H1 (cell line): ENCODE results near the gene LHPP. TPM values are rescaled to one million over a fixed set of nuclear protein-coding genes. Genes with fewer than 3 reads are reported as not detected.

Experiments used
- CTCF ChIA-PET: fragments of 300-600 bp; sonication (Branson Sonifier 250); formaldehyde crosslinking; loops from one replicate; lab custom pipeline; 2021; ENCODE audit not compliant: partially characterized antibody; lab: Charles Lee
- POLR2A ChIA-PET: fragments of 300-600 bp; sonication (Branson Sonifier 250); formaldehyde crosslinking; loops from one replicate; lab custom pipeline; 2021; ENCODE audit warnings: inconsistent platforms; ENCODE audit not compliant: partially characterized antibody; lab: Charles Lee
- DNase-seq, 2 experiments: peaks; one replicate each; pipeline versions ENCODE4 v3.0.0 to v3.0.0-alpha.2; 2010 to 2022; ENCODE audit warnings: low spot score in 2 of 2, low read depth in 1 of 2, mixed read lengths in 1 of 2
- FAIRE-seq: peaks from 2 replicates; lab custom pipeline; 2011; peaks lifted over from hg19 to GRCh38; lab: Jason Lieb, UNC
- H2AFZ ChIP-seq: 2 replicates; pipeline ENCODE4 v1.8.1; 2012; ENCODE audit warnings: low read length, inconsistent platforms
- H2AK5ac ChIP-seq: 2 replicates; pipeline ENCODE4 v1.6.1; 2013; ENCODE audit warnings: low read depth, low read length
- H2BK120ac ChIP-seq: replicated peaks from 2 replicates; pipeline ENCODE3; 2013; ENCODE audit warnings: low read depth, low read length, inconsistent platforms
- H2BK12ac ChIP-seq: 2 replicates; pipeline ENCODE4 v1.6.1; 2013; ENCODE audit warnings: low read depth, low read length
- H2BK15ac ChIP-seq: 2 replicates; pipeline ENCODE4 v1.6.1; 2013; ENCODE audit warnings: low read length
- H2BK20ac ChIP-seq: 2 replicates; pipeline ENCODE4 v1.6.1; 2013; ENCODE audit warnings: low read length
- H2BK5ac ChIP-seq: 2 replicates; pipeline ENCODE4 v1.6.1; 2013; ENCODE audit warnings: low read depth, low read length
- H3K14ac ChIP-seq: 2 replicates; pipeline ENCODE4 v1.6.1; 2013; ENCODE audit warnings: inconsistent platforms; ENCODE audit not compliant: insufficient read length
- H3K18ac ChIP-seq: 2 replicates; pipeline ENCODE4 v1.6.1; 2013; ENCODE audit warnings: low read length; ENCODE audit errors: extremely low read depth
- H3K23ac ChIP-seq: 2 replicates; pipeline ENCODE4 v1.6.1; 2013; ENCODE audit warnings: inconsistent platforms; ENCODE audit not compliant: insufficient read length
- H3K23me2 ChIP-seq: 2 replicates; pipeline ENCODE4 v1.6.1; 2013; ENCODE audit warnings: low read depth, low read length
- H3K27ac ChIP-seq: 2 replicates; pipeline ENCODE4 v1.6.1; 2011; ENCODE audit warnings: low read depth, low read length, inconsistent platforms
- H3K27me3 ChIP-seq, 4 experiments: replicated peaks in 1 of 4; 1 replicate in 1 of 4; 2 replicates in 3 of 4; pipeline versions ENCODE4 v1.6.1 to v1.8.1; 2011 to 2013; ENCODE audit warnings: low read length in 3 of 4, mild to moderate bottlenecking in 3 of 4, inconsistent platforms in 2 of 4, mixed read lengths in 2 of 4, moderate library complexity in 1 of 4; ENCODE audit not compliant: control insufficient read depth in 3 of 4, insufficient read depth in 3 of 4; ENCODE audit errors: extremely low read depth in 1 of 4
- H3K36me3 ChIP-seq, 4 experiments: 2 replicates each; pipeline versions ENCODE4 v1.6.1 to v1.8.1; 2011 to 2013; ENCODE audit warnings: mild to moderate bottlenecking in 4 of 4, low read length in 3 of 4, moderate library complexity in 2 of 4, control low read depth in 1 of 4, inconsistent platforms in 1 of 4; ENCODE audit not compliant: insufficient read depth in 4 of 4, control insufficient read depth in 2 of 4
- H3K4ac ChIP-seq: replicated peaks from 2 replicates; pipeline ENCODE3; 2013; ENCODE audit warnings: low read length, low read depth, mixed read lengths, inconsistent platforms; ENCODE audit not compliant: insufficient read length
- H3K4me1 ChIP-seq, 4 experiments: replicated peaks in 1 of 4; 1 replicate in 1 of 4; 2 replicates in 3 of 4; pipeline versions ENCODE4 v1.6.1 to v1.8.1; 2011 to 2013; ENCODE audit warnings: low read length in 3 of 4, inconsistent platforms in 2 of 4, mixed read lengths in 1 of 4; ENCODE audit not compliant: insufficient read depth in 4 of 4, control insufficient read depth in 3 of 4
- H3K4me2 ChIP-seq, 2 experiments: 2 replicates each; pipeline versions ENCODE4 v1.6.1 to v1.8.1; 2011 to 2013; ENCODE audit warnings: low read depth in 2 of 2, low read length in 2 of 2, control low read depth in 1 of 2, inconsistent platforms in 1 of 2, mild to moderate bottlenecking in 1 of 2; ENCODE audit not compliant: insufficient read depth in 1 of 2
- H3K4me3 ChIP-seq, 4 experiments: fragments of 200-600, 300-600 bp in 1 of 4; sonication (generic), shearing (Covaris generic), sonication (Bioruptor Twin) in 1 of 4; 2 replicates each; pipeline versions ENCODE4 v1.5.1 to v1.8.1; 2011 to 2016; ENCODE audit warnings: low read length in 4 of 4, low read depth in 3 of 4, control low read depth in 2 of 4, inconsistent platforms in 2 of 4, mild to moderate bottlenecking in 2 of 4, mixed read lengths in 1 of 4, moderate library complexity in 1 of 4; ENCODE audit not compliant: insufficient read depth in 2 of 4; ENCODE audit errors: extremely low read depth in 1 of 4
- H3K56ac ChIP-seq: replicated peaks from 2 replicates; pipeline ENCODE3; 2013; ENCODE audit warnings: low read depth, mild to moderate bottlenecking, mixed read lengths, low read length, inconsistent platforms; ENCODE audit not compliant: insufficient read length
- H3K79me1 ChIP-seq: 2 replicates; pipeline ENCODE4 v1.6.1; 2013; ENCODE audit warnings: low read depth, low read length, control low read depth
- H3K79me2 ChIP-seq, 2 experiments: 2 replicates each; pipeline versions ENCODE4 v1.6.1 to v1.8.1; 2012 to 2013; ENCODE audit warnings: low read length in 2 of 2, mild to moderate bottlenecking in 2 of 2, inconsistent platforms in 1 of 2; ENCODE audit not compliant: insufficient read depth in 2 of 2, control insufficient read depth in 1 of 2
- H3K9ac ChIP-seq, 4 experiments: replicated peaks in 1 of 4; 1 replicate in 1 of 4; 2 replicates in 3 of 4; pipeline versions ENCODE4 v1.6.1 to v1.8.1; 2011 to 2013; ENCODE audit warnings: low read depth in 3 of 4, low read length in 3 of 4, control low read depth in 2 of 4, mild to moderate bottlenecking in 2 of 4, moderate library complexity in 2 of 4, inconsistent platforms in 1 of 4; ENCODE audit errors: extremely low read depth in 1 of 4
- H3K9me3 ChIP-seq, 2 experiments: 2 replicates each; pipeline versions ENCODE4 v1.6.1 to v1.8.1; 2012 to 2013; ENCODE audit warnings: mild to moderate bottlenecking in 2 of 2, moderate library complexity in 2 of 2, control low read depth in 1 of 2, inconsistent platforms in 1 of 2, low read depth in 1 of 2, low read length in 1 of 2, mixed read lengths in 1 of 2; ENCODE audit not compliant: insufficient read depth in 2 of 2
- H4K20me1 ChIP-seq, 2 experiments: replicated peaks in 1 of 2; 2 replicates each; pipeline versions ENCODE3 to v1.8.1; 2011 to 2013; ENCODE audit warnings: inconsistent platforms in 2 of 2, low read length in 2 of 2, mild to moderate bottlenecking in 1 of 2; ENCODE audit not compliant: insufficient read depth in 2 of 2, control insufficient read depth in 1 of 2
- H4K5ac ChIP-seq: 2 replicates; pipeline ENCODE4 v1.6.1; 2013; ENCODE audit warnings: low read length, low read depth, mixed read lengths, inconsistent platforms; ENCODE audit not compliant: insufficient read length
- H4K8ac ChIP-seq: 2 replicates; pipeline ENCODE4 v1.8.0; 2013; ENCODE audit warnings: mild to moderate bottlenecking, moderate library complexity, low read length, inconsistent platforms; ENCODE audit not compliant: insufficient read depth; ENCODE audit errors: extremely low read depth
- H4K91ac ChIP-seq: replicated peaks from 2 replicates; pipeline ENCODE3; 2013; ENCODE audit warnings: low read length, mixed read lengths, inconsistent platforms; ENCODE audit not compliant: insufficient read length
- EP300 ChIP-seq, 2 experiments: IDR thresholded peaks; 1 replicate in 1 of 2; 2 replicates in 1 of 2; pipeline ENCODE4 v1.6.1; 2011 to 2012; ENCODE audit warnings: low read depth in 2 of 2, low read length in 2 of 2, mild to moderate bottlenecking in 2 of 2, borderline replicate concordance in 1 of 2, inconsistent platforms in 1 of 2, moderate library complexity in 1 of 2
- FOSL1 ChIP-seq: IDR thresholded peaks from 2 replicates; pipeline ENCODE4 v1.6.1; 2011; ENCODE audit warnings: mild to moderate bottlenecking, low read depth, low read length, moderate library complexity; ENCODE audit not compliant: insufficient read depth
- HDAC6 ChIP-seq: IDR thresholded peaks from one replicate; pipeline ENCODE4 v1.7.1; 2012; ENCODE audit warnings: low read depth, mild to moderate bottlenecking, inconsistent platforms, low read length, moderate library complexity
- NRF1 ChIP-seq: IDR thresholded peaks from 2 replicates; pipeline ENCODE4 v1.6.1; 2011; ENCODE audit warnings: mild to moderate bottlenecking, low read depth, low read length, improper control_type of control experiment
- PHF8 ChIP-seq: fragments of 200-600 bp; sonication (generic); conservative IDR thresholded peaks from 2 replicates; pipeline ENCODE4 v1.7.1; 2012; ENCODE audit warnings: low read depth, mild to moderate bottlenecking, inconsistent platforms, low read length, moderate library complexity
- POU5F1 ChIP-seq: IDR thresholded peaks from 2 replicates; pipeline ENCODE4 v1.6.1; 2011; ENCODE audit warnings: low read depth, mild to moderate bottlenecking, low read length, moderate library complexity
- RFX5 ChIP-seq: IDR thresholded peaks from 2 replicates; pipeline ENCODE4 v1.6.1; 2011; ENCODE audit warnings: low read depth, low read length, improper control_type of control experiment, borderline replicate concordance
- RNF2 ChIP-seq: fragments of 200-900, 300-1000 bp; sonication (generic); IDR thresholded peaks from 2 replicates; pipeline ENCODE4 v1.7.1; 2016; ENCODE audit warnings: borderline replicate concordance, low read depth, mild to moderate bottlenecking, antibody characterized with exemption, low read length; ENCODE audit not compliant: poor library complexity, severe bottlenecking; ENCODE audit errors: missing control alignments
- SIN3A ChIP-seq, 2 experiments: IDR thresholded peaks in 1 of 2; conservative IDR thresholded peaks in 1 of 2; 2 replicates each; pipeline ENCODE4 v1.6.1; 2011 to 2012; ENCODE audit warnings: low read length in 2 of 2, improper control_type of control experiment in 1 of 2, low read depth in 1 of 2, mild to moderate bottlenecking in 1 of 2
- SP4 ChIP-seq: IDR thresholded peaks from 2 replicates; pipeline ENCODE4 v1.6.1; 2012; ENCODE audit warnings: low read length, inconsistent platforms
- SRF ChIP-seq: IDR thresholded peaks from 2 replicates; pipeline ENCODE4 v1.6.1; 2011; ENCODE audit warnings: mild to moderate bottlenecking, low read depth, low read length, moderate library complexity
- TCF12 ChIP-seq: IDR thresholded peaks from 2 replicates; pipeline ENCODE4 v1.6.1; 2011; ENCODE audit warnings: low read depth, mild to moderate bottlenecking, low read length
- TEAD4 ChIP-seq: IDR thresholded peaks from 2 replicates; pipeline ENCODE4 v1.6.1; 2012; ENCODE audit warnings: low read depth, low read length, inconsistent platforms, mixed read lengths
- WGBS, 2 experiments: shearing (Covaris generic) in 1 of 2; methylation state at CpG; one replicate each; pipeline versions ENCODE4 v1.1.6 to v1.1.7; 2013 to 2015; ENCODE audit warnings: low lambda C conversion rate in 2 of 2, mixed read lengths in 2 of 2, inconsistent platforms in 1 of 2, low coverage in 1 of 2, missing lambda C conversion rate in 1 of 2; ENCODE audit not compliant: insufficient replicate concordance in 2 of 2, insufficient coverage in 1 of 2, insufficient read length in 1 of 2; ENCODE audit errors: extremely low coverage in 1 of 2, missing lambda C conversion rate in 1 of 2; 5-methylcytosine and 5-hydroxymethylcytosine counted together
- polyA plus RNA-seq, 7 experiments: library from polyadenylated mRNA; depleted of rRNA in 3 of 7; stranded (reverse) in 5 of 7; unstranded in 2 of 7; fragments of >200 nt in 5 of 7; fragments of 200-250 nt in 2 of 7; gene quantifications; 1 replicate in 5 of 7; 2 replicates in 1 of 7; 4 replicates in 1 of 7; pipeline versions ENCODE4 v1.2.1 to v1.2.3, GENCODE V29; 2011 to 2013; ENCODE audit warnings: missing spikeins in 2 of 7, mixed read lengths in 2 of 7
- total RNA-seq: library from RNA; stranded (reverse); fragmentation: NEBNext Ultra II Directional; extraction: Animal tissue kit (Norgen Biotek cat#: 25700); gene quantifications from 2 replicates; pipeline ENCODE4 v1.2.1, GENCODE V29; 2021

The LHPP gene
- total and polyA plus RNA-seq, 2 of the 8 experiments (the other 6 are each of a cell fraction or from before 2014, with no cell fraction given) = 26.0 to 45.0 TPM

- no peaks in the 10 kb centered on the region for H3K79me2 ChIP-seq
- no peaks in the 10 kb centered on the region for H3K23me2 ChIP-seq
- H4K5ac ChIP-seq = no peak overlapping the region
- no peaks in the 10 kb centered on the region for H3K9me3 ChIP-seq
- no peak overlapping the region for H2AFZ ChIP-seq
- no peak overlapping the region for H2AK5ac ChIP-seq
- no peaks in the 10 kb centered on the region for H4K20me1 ChIP-seq
- TF ChIP-seq FOSL1 = no peak
- no peak for TF ChIP-seq SRF
- TF ChIP-seq RNF2 = no peak
- no peak for TF ChIP-seq POU5F1
- TF ChIP-seq SP4 = no peak
- TF ChIP-seq RFX5 = no peak
- TF ChIP-seq TCF12 = no peak
- no peak for TF ChIP-seq NRF1
- no peak for TF ChIP-seq PHF8
- no peak for TF ChIP-seq EP300 (IDR thresholded peaks at IDR 0.05; ENCODE audit: borderline replicate concordance in 1 of 2, low read depth in 2 of 2, low read length in 2 of 2)
- TF ChIP-seq SIN3A (conservative IDR thresholded peaks at IDR 0.05 in 1 of 2, IDR thresholded peaks at IDR 0.05 in 1 of 2; ENCODE audit: low read depth in 1 of 2, low read length in 2 of 2) = no peak
- no peak for TF ChIP-seq TEAD4
- no peak for TF ChIP-seq HDAC6
- H3K79me1 ChIP-seq = peaks cover 3% of the 10 kb centered on the region; the same call in 1 of the 2 replicates
- peaks cover 0 to 22% (median 4%) of the 10 kb centered on the region in 4 experiments; a peak in 5 of 7 replicates for H3K4me1 ChIP-seq
- no peak overlapping the region for H3K9ac ChIP-seq
- no peak overlapping the region for H3K4me2 ChIP-seq
- no peak overlapping the region for H2BK20ac ChIP-seq
- H2BK120ac ChIP-seq = no peak overlapping the region
- no peak overlapping the region for H4K8ac ChIP-seq
- H3K27me3 ChIP-seq = no peaks in the 10 kb centered on the region
- no peak overlapping the region for H3K27ac ChIP-seq
- H2BK15ac ChIP-seq = no peak overlapping the region
- H3K23ac ChIP-seq = no peak overlapping the region
- no peak overlapping the region for H3K56ac ChIP-seq
- H3K18ac ChIP-seq = no peak overlapping the region
- no peak overlapping the region for H3K14ac ChIP-seq
- DNase-seq (no peak), FAIRE-seq (no peak)
- no peak overlapping the region for H3K4ac ChIP-seq
- H3K4me3 ChIP-seq = no peak overlapping the region
- ChIA-PET POLR2A (no interaction called here), CTCF (interaction anchor here (0.7 to 38.0 kb wide), 4 partner anchors 16 to 1219 kb away, joined by 3 to 681 read pairs (median 4); no protein-coding TSS in a partner anchor)
- no peaks in the 10 kb centered on the region for H3K36me3 ChIP-seq
- no peak overlapping the region for H4K91ac ChIP-seq
- no peak overlapping the region for H2BK12ac ChIP-seq
- H2BK5ac ChIP-seq = no peak overlapping the region
- WGBS, 2 experiments = 93% methylated on average over 11 of the region's 11 CpGs; no CpG with 5 or more reads in 1 of the 2 experiments
Observed at GRCh38 chr10:124527874-124528395, 66.3 kb downstream of the LHPP start.
